HCT116 (cell line): ENCODE measurements around the gene LAMTOR3. TPM values are rescaled to one million over a fixed set of nuclear protein-coding genes. Genes with fewer than 3 reads are reported as not detected.

ENCODE experiments used
- ATAC-seq: fragments of 200-7000 bp; cut with Tn5 transposase; 2 replicates; pipeline ENCODE4 v1.9.1; 2020; ENCODE audit warnings: mild to moderate bottlenecking, moderate library complexity
- BruUV-seq: library from RNA; stranded (reverse); fragments of 400-500 nt; replicated peaks from 2 replicates; lab custom pipeline; 2021; lab: Mats Ljungman, UMichigan
- CTCF ChIA-PET: fragments of 300-600 bp; sonication (Branson Sonifier 250); formaldehyde crosslinking; loops from one replicate; lab custom pipeline; 2021; ENCODE audit warnings: antibody characterized with exemption; lab: Charles Lee
- POLR2A ChIA-PET: fragments of 300-600, 350-600 bp; sonication (Branson Sonifier 250); formaldehyde crosslinking; loops from one replicate; lab custom pipeline; 2021; ENCODE audit warnings: antibody characterized with exemption; lab: Charles Lee
- RAD21 ChIA-PET, 2 experiments: fragments of 300-600 bp; sonication (Branson Sonifier 250); formaldehyde crosslinking; loops; one replicate each; lab custom pipeline; 2023; ENCODE audit warnings: low total read pairs in 2 of 2; ENCODE audit not compliant: uncharacterized antibody in 2 of 2, unreplicated experiment in 2 of 2, low non-redundant PET in 1 of 2; lab: Charles Lee
- DNase-seq: peaks from one replicate; pipeline ENCODE4 v3.0.0-alpha.2; 2010; ENCODE audit warnings: low read depth, low spot score
- H2AFZ ChIP-seq: fragments of 200-600 bp; shearing (Covaris generic), sonication (generic); 2 replicates; pipeline ENCODE4 v1.6.1; 2017; ENCODE audit warnings: low read depth, mixed run types, mixed read lengths, antibody characterized with exemption, low read length; ENCODE audit not compliant: poor library complexity, severe bottlenecking
- H3K27ac ChIP-seq: 2 replicates; pipeline ENCODE4 v1.5.1; 2012; ENCODE audit warnings: low read depth, low read length
- H3K27me3 ChIP-seq: fragments of 200-600 bp; sonication (generic); 2 replicates; pipeline ENCODE4 v1.6.1; 2016; ENCODE audit warnings: mixed run types, low read length, mixed read lengths; ENCODE audit not compliant: insufficient read depth
- H3K36me3 ChIP-seq, 2 experiments: fragments of 200-500 bp in 1 of 2; fragments of 200-600 bp in 1 of 2; sonication (Bioruptor generic) in 1 of 2; sonication (generic) in 1 of 2; 2 replicates each; pipeline versions ENCODE4 v1.5.1 to v1.6.1; 2014 to 2016; ENCODE audit warnings: low read length in 2 of 2, inconsistent platforms in 1 of 2, mixed read lengths in 1 of 2, mixed run types in 1 of 2; ENCODE audit not compliant: insufficient read depth in 2 of 2, control insufficient read depth in 1 of 2
- H3K4me1 ChIP-seq, 2 experiments: fragments of 200-600 bp in 1 of 2; sonication (generic) in 1 of 2; 2 replicates each; pipeline versions ENCODE4 v1.5.1 to v1.6.1; 2012 to 2017; ENCODE audit warnings: low read length in 2 of 2, inconsistent platforms in 1 of 2, mild to moderate bottlenecking in 1 of 2, mixed read lengths in 1 of 2, mixed run types in 1 of 2, moderate library complexity in 1 of 2; ENCODE audit not compliant: insufficient read depth in 2 of 2, control insufficient read depth in 1 of 2
- H3K4me2 ChIP-seq: fragments of 200-600 bp; sonication (generic); 2 replicates; pipeline ENCODE4 v1.6.1; 2017; ENCODE audit warnings: mixed run types, low read length, mixed read lengths
- H3K4me3 ChIP-seq, 2 experiments: fragments of 200-600 bp in 1 of 2; sonication (generic) in 1 of 2; replicated peaks in 1 of 2; 2 replicates each; pipeline ENCODE4 v1.5.1; 2011 to 2016; ENCODE audit warnings: low read length in 2 of 2, control low read depth in 1 of 2, low read depth in 1 of 2, mild to moderate bottlenecking in 1 of 2, mixed read lengths in 1 of 2, mixed run types in 1 of 2
- H3K79me2 ChIP-seq: fragments of 200-600 bp; sonication (generic); 2 replicates; pipeline ENCODE4 v1.6.1; 2017; ENCODE audit warnings: mild to moderate bottlenecking, mixed run types, low read length, moderate library complexity, mixed read lengths; ENCODE audit not compliant: insufficient read depth
- H3K9ac ChIP-seq: fragments of 200-600 bp; sonication (generic); 2 replicates; pipeline ENCODE4 v1.6.1; 2016; ENCODE audit warnings: low read length, mixed read lengths
- H3K9me2 ChIP-seq: fragments of 200-600 bp; sonication (generic), shearing (Covaris generic); 2 replicates; pipeline ENCODE4 v1.6.1; 2017; ENCODE audit warnings: mixed run types, mild to moderate bottlenecking, moderate library complexity; ENCODE audit not compliant: insufficient read depth
- H3K9me3 ChIP-seq, 2 experiments: fragments of 200-500 bp in 1 of 2; fragments of 200-600 bp in 1 of 2; sonication (Bioruptor generic) in 1 of 2; sonication (generic) in 1 of 2; 2 replicates each; pipeline ENCODE4 v1.6.1; 2014 to 2017; ENCODE audit warnings: low read length in 2 of 2, mixed read lengths in 2 of 2, inconsistent platforms in 1 of 2, low read depth in 1 of 2, mild to moderate bottlenecking in 1 of 2, mixed run types in 1 of 2, moderate library complexity in 1 of 2; ENCODE audit not compliant: control insufficient read depth in 1 of 2, insufficient read depth in 1 of 2
- H4K20me1 ChIP-seq: fragments of 200-600 bp; sonication (generic), shearing (Covaris generic); 2 replicates; pipeline ENCODE4 v1.6.1; 2017; ENCODE audit warnings: mixed run types, mild to moderate bottlenecking, moderate library complexity; ENCODE audit not compliant: insufficient read depth
- ATF3 ChIP-seq: IDR thresholded peaks from 2 replicates; pipeline ENCODE4 v1.6.1; 2012
- CBX3 ChIP-seq: IDR thresholded peaks from 2 replicates; pipeline ENCODE4 v1.6.1; 2012; ENCODE audit warnings: low read depth
- CEBPB ChIP-seq: IDR thresholded peaks from 2 replicates; pipeline ENCODE4 v1.6.1; 2012; ENCODE audit warnings: low read depth
- CTCF ChIP-seq, 3 experiments: fragments of 200-600 bp in 1 of 3; sonication (generic) in 1 of 3; IDR thresholded peaks in 2 of 3; conservative IDR thresholded peaks in 1 of 3; 2 replicates each; pipeline ENCODE4 v1.5.1; 2012 to 2017; ENCODE audit warnings: low read depth in 2 of 3, low read length in 2 of 3, antibody characterized with exemption in 1 of 3, borderline replicate concordance in 1 of 3, control low read depth in 1 of 3, mild to moderate bottlenecking in 1 of 3, mixed read lengths in 1 of 3, mixed run types in 1 of 3, moderate library complexity in 1 of 3; ENCODE audit not compliant: insufficient read depth in 1 of 3
- ELF1 ChIP-seq: IDR thresholded peaks from 2 replicates; pipeline ENCODE4 v1.6.1; 2012; ENCODE audit warnings: low read depth, borderline replicate concordance
- EZH2 ChIP-seq: fragments of 200-600 bp; sonication (generic); IDR thresholded peaks from 2 replicates; pipeline ENCODE4 v1.6.1; 2017; ENCODE audit warnings: antibody characterized with exemption, mixed run types
- FOSL1 ChIP-seq: IDR thresholded peaks from 2 replicates; pipeline ENCODE4 v1.6.1; 2012; ENCODE audit warnings: low read depth
- JUND ChIP-seq: IDR thresholded peaks from 2 replicates; pipeline ENCODE4 v1.6.1; 2012
- MAX ChIP-seq: IDR thresholded peaks from 2 replicates; pipeline ENCODE4 v1.6.1; 2012
- POLR2AphosphoS5 ChIP-seq: IDR thresholded peaks from 2 replicates; pipeline ENCODE4 v1.6.1; 2011; ENCODE audit warnings: mild to moderate bottlenecking, low read depth, low read length, moderate library complexity
- RAD21 ChIP-seq: IDR thresholded peaks from 2 replicates; pipeline ENCODE4 v1.6.1; 2012; ENCODE audit warnings: low read depth, mild to moderate bottlenecking
- SIN3A ChIP-seq: IDR thresholded peaks from 2 replicates; pipeline ENCODE4 v1.6.1; 2012; ENCODE audit warnings: low read depth
- SP1 ChIP-seq: IDR thresholded peaks from 2 replicates; pipeline ENCODE4 v1.6.1; 2012; ENCODE audit warnings: low read depth
- SRF ChIP-seq: IDR thresholded peaks from 2 replicates; pipeline ENCODE4 v1.6.1; 2012; ENCODE audit warnings: low read depth
- TCF7L2 ChIP-seq: IDR thresholded peaks from 2 replicates; pipeline ENCODE4 v1.7.0; 2011; ENCODE audit warnings: borderline replicate concordance, inconsistent platforms; ENCODE audit not compliant: insufficient read depth, insufficient read length; ENCODE audit errors: extremely low read depth
- YY1 ChIP-seq: IDR thresholded peaks from 2 replicates; pipeline ENCODE4 v1.6.1; 2011; ENCODE audit warnings: low read length, low read depth, moderate library complexity, mild to moderate bottlenecking; ENCODE audit not compliant: insufficient replicate concordance; ENCODE audit errors: extremely low read depth
- intact Hi-C: fragments of 100-400 bp; cut with micrococcal nuclease; formaldehyde crosslinking; loops from 2 replicates; pipeline ENCODE4 v1.10.0; 2022
- total RNA-seq: library from RNA; stranded (reverse); gene quantifications from one replicate; pipeline ENCODE4 v1.2.1, GENCODE V29; 2021; ENCODE audit not compliant: unreplicated experiment
- TF ChIP-seq, protein P1 (sequence below): IDR thresholded peaks from 2 replicates; pipeline ENCODE4 v1.6.1; 2012; ENCODE audit warnings: low read depth

Gene LAMTOR3
- total RNA-seq, 1 experiment from 2014 or later, result 21.0 TPM

GRCh38 chr4:99847362-99847976 is 46.8 kb downstream of the LAMTOR3 start (continued):
- no peak for TF ChIP-seq TCF7L2
- TF ChIP-seq CTCF (IDR thresholded peaks at IDR 0.05 in 2 of 3, conservative IDR thresholded peaks at IDR 0.05 in 1 of 3; ENCODE audit: borderline replicate concordance in 1 of 3, insufficient read depth in 1 of 3, low read depth in 2 of 3, low read length in 2 of 3), result no peak
- no peak for TF ChIP-seq SIN3A

DNA sequence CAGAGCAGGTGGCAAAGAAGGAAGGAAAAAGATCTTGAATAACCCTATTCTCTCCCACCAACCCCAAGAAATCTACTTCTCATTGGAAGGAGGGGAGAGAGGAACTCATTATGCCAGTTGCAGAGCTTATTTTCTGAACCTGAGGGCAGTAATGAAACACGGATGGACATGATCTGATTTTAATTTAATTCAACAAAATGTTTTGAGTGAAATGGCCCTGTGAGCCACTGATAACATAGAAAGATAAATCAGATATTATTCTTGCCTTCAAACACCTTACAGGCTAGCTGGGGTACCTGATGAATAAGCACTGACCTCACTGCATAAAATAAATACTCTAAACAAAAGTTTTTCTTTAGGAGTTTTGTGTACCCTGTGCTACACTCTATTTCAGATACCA is 47.3 kb downstream of the LAMTOR3 start:
- H3K4me2 ChIP-seq, result no peak overlapping the region
- H3K9ac ChIP-seq, result no peak overlapping the region
- H3K79me2 ChIP-seq, result no peaks in the 10 kb centered on the region
- H3K9me2 ChIP-seq, result no peaks in the 10 kb centered on the region
- ChIA-PET POLR2A (no interaction called here), RAD21 (no interaction called here), CTCF (no interaction called here)
- BruUV-seq, result no TSS peak
- H3K36me3 ChIP-seq, result no peaks in the 10 kb centered on the region
- H3K27ac ChIP-seq, result no peak overlapping the region
- no peak overlapping the region for H3K4me3 ChIP-seq
- DNase-seq (no peak), ATAC-seq (no peak)
- no peaks in the 10 kb centered on the region for H3K27me3 ChIP-seq
- no peaks in the 10 kb centered on the region for H3K9me3 ChIP-seq
- H4K20me1 ChIP-seq, result no peaks in the 10 kb centered on the region
- no peak overlapping the region for H2AFZ ChIP-seq
- H3K4me1 ChIP-seq, result peaks cover 0 to 5% of the 10 kb centered on the region in 2 experiments; a peak in 1 of 4 replicates
- intact Hi-C loops, result no loop called here
- TF ChIP-seq CBX3 (no peak), TCF7L2 (no peak), SP1 (no peak), MAX (no peak), JUND (no peak), CEBPB (no peak), ATF3 (no peak), YY1 (no peak), EZH2 (no peak), RAD21 (no peak), SIN3A (no peak), POLR2AphosphoS5 (no peak), CTCF (IDR thresholded peaks at IDR 0.05 in 2 of 3, conservative IDR thresholded peaks at IDR 0.05 in 1 of 3; ENCODE audit: borderline replicate concordance in 1 of 3, insufficient read depth in 1 of 3, low read depth in 2 of 3, low read length in 2 of 3) (no peak), ELF1 (no peak), SRF (no peak), FOSL1 (no peak)
- TF ChIP-seq, protein P1, sequence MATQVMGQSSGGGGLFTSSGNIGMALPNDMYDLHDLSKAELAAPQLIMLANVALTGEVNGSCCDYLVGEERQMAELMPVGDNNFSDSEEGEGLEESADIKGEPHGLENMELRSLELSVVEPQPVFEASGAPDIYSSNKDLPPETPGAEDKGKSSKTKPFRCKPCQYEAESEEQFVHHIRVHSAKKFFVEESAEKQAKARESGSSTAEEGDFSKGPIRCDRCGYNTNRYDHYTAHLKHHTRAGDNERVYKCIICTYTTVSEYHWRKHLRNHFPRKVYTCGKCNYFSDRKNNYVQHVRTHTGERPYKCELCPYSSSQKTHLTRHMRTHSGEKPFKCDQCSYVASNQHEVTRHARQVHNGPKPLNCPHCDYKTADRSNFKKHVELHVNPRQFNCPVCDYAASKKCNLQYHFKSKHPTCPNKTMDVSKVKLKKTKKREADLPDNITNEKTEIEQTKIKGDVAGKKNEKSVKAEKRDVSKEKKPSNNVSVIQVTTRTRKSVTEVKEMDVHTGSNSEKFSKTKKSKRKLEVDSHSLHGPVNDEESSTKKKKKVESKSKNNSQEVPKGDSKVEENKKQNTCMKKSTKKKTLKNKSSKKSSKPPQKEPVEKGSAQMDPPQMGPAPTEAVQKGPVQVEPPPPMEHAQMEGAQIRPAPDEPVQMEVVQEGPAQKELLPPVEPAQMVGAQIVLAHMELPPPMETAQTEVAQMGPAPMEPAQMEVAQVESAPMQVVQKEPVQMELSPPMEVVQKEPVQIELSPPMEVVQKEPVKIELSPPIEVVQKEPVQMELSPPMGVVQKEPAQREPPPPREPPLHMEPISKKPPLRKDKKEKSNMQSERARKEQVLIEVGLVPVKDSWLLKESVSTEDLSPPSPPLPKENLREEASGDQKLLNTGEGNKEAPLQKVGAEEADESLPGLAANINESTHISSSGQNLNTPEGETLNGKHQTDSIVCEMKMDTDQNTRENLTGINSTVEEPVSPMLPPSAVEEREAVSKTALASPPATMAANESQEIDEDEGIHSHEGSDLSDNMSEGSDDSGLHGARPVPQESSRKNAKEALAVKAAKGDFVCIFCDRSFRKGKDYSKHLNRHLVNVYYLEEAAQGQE, result no peak
